Endothelial cell of umbilical vein (primary cell): Measurements from ENCODE around the gene ASS1. TPM values are rescaled to one million over a fixed set of nuclear protein-coding genes. Genes with fewer than 3 reads are reported as not detected.

Source experiments
- BruUV-seq: library from RNA; stranded (reverse); fragments of 400-500 nt; replicated peaks from 2 replicates; lab custom pipeline; 2021; lab: Mats Ljungman, UMichigan
- CTCF ChIA-PET: fragments of 300-600, 350-600 bp; sonication (Branson Sonifier 250); formaldehyde crosslinking; loops from one replicate; lab custom pipeline; 2021; ENCODE audit warnings: antibody characterized with exemption, inconsistent platforms; lab: Charles Lee
- POLR2A ChIA-PET: fragments of 300-600, 350-600 bp; sonication (Branson Sonifier 250); formaldehyde crosslinking; loops from one replicate; lab custom pipeline; 2021; ENCODE audit warnings: antibody characterized with exemption, inconsistent platforms; lab: Charles Lee
- DNase-seq: peaks from one replicate; pipeline ENCODE4 v3.0.0-alpha.2; 2011; ENCODE audit warnings: low read depth, low spot score
- FAIRE-seq: peaks from 2 replicates; lab custom pipeline; 2011; peaks lifted over from hg19 to GRCh38; lab: Jason Lieb, UNC
- H2AFZ ChIP-seq: 2 replicates; pipeline ENCODE4 v1.6.0; 2012; ENCODE audit warnings: low read depth, low read length, control low read depth, inconsistent platforms
- H3K27ac ChIP-seq: 2 replicates; pipeline ENCODE4 v1.5.1; 2011; ENCODE audit warnings: low read depth, mild to moderate bottlenecking, control low read depth, low read length, moderate library complexity; ENCODE audit not compliant: insufficient read depth
- H3K27me3 ChIP-seq, 2 experiments: 2 replicates each; pipeline versions ENCODE4 v1.6.0 to v1.6.1; 2011; ENCODE audit warnings: low read length in 2 of 2, mixed read lengths in 1 of 2; ENCODE audit not compliant: control insufficient read depth in 2 of 2, insufficient read depth in 2 of 2
- H3K36me3 ChIP-seq, 2 experiments: 2 replicates in 1 of 2; 3 replicates in 1 of 2; pipeline ENCODE4 v1.5.1; 2011; ENCODE audit warnings: low read length in 2 of 2, mild to moderate bottlenecking in 1 of 2, moderate library complexity in 1 of 2; ENCODE audit not compliant: control insufficient read depth in 2 of 2, insufficient read depth in 2 of 2; ENCODE audit errors: extremely low read depth in 1 of 2
- H3K4me1 ChIP-seq: 3 replicates; pipeline ENCODE4 v1.5.1; 2011; ENCODE audit warnings: mild to moderate bottlenecking, low read length; ENCODE audit not compliant: control insufficient read depth, insufficient read depth; ENCODE audit errors: extremely low read depth
- H3K4me2 ChIP-seq: 2 replicates; pipeline ENCODE4 v1.6.1; 2011; ENCODE audit warnings: low read length, control low read depth, mixed read lengths; ENCODE audit not compliant: insufficient read depth
- H3K4me3 ChIP-seq, 3 experiments: fragments of 200-600 bp in 1 of 3; sonication (generic), shearing (Covaris generic) in 1 of 3; replicated peaks in 1 of 3; 2 replicates each; pipeline ENCODE4 v1.5.1; 2011 to 2016; ENCODE audit warnings: control low read depth in 3 of 3, low read length in 3 of 3, mild to moderate bottlenecking in 2 of 3, inconsistent platforms in 1 of 3, low read depth in 1 of 3, moderate library complexity in 1 of 3; ENCODE audit not compliant: insufficient read depth in 1 of 3
- H3K79me2 ChIP-seq: 2 replicates; pipeline ENCODE4 v1.6.0; 2012; ENCODE audit warnings: low read length, inconsistent platforms; ENCODE audit not compliant: control insufficient read depth, insufficient read depth
- H3K9ac ChIP-seq: replicated peaks from 2 replicates; pipeline ENCODE3; 2011; ENCODE audit warnings: low read length, control low read depth; ENCODE audit not compliant: insufficient read depth; ENCODE audit errors: extremely low read depth
- H3K9me1 ChIP-seq: replicated peaks from 3 replicates; pipeline ENCODE4 v1.6.0; 2011; ENCODE audit warnings: mild to moderate bottlenecking, low read length; ENCODE audit not compliant: control insufficient read depth, insufficient read depth; ENCODE audit errors: extremely low read depth
- H3K9me3 ChIP-seq: replicated peaks from 2 replicates; pipeline ENCODE4 v1.5.1; 2012; ENCODE audit warnings: low read length, inconsistent platforms; ENCODE audit not compliant: control insufficient read depth, insufficient read depth
- H4K20me1 ChIP-seq: replicated peaks from 2 replicates; pipeline ENCODE3; 2011; ENCODE audit warnings: mild to moderate bottlenecking, low read length; ENCODE audit not compliant: control insufficient read depth, insufficient read depth; ENCODE audit errors: extremely low read depth
- CTCF ChIP-seq, 2 donors: IDR thresholded peaks; 1 replicate in 1 of 2; 2 replicates in 1 of 2; pipeline ENCODE4 v1.5.1; 2011; ENCODE audit warnings: low read length in 2 of 2, mild to moderate bottlenecking in 2 of 2, moderate library complexity in 2 of 2, control low read depth in 1 of 2, inconsistent platforms in 1 of 2, low read depth in 1 of 2; ENCODE audit not compliant: insufficient read depth in 1 of 2; ENCODE audit errors: extremely low read depth in 1 of 2
- EZH2 ChIP-seq: IDR thresholded peaks from 2 replicates; pipeline ENCODE4 v1.6.1; 2012; ENCODE audit warnings: borderline replicate concordance, low read depth, mild to moderate bottlenecking, moderate library complexity, low read length, inconsistent platforms; ENCODE audit not compliant: severe bottlenecking
- FOS ChIP-seq: IDR thresholded peaks from 2 replicates; pipeline ENCODE4 v1.6.1; 2011; ENCODE audit warnings: mild to moderate bottlenecking, low read length, moderate library complexity, borderline replicate concordance; ENCODE audit not compliant: insufficient read depth
- GATA2 ChIP-seq: IDR thresholded peaks from 2 replicates; pipeline ENCODE4 v1.7.0; 2011; ENCODE audit warnings: low read depth, mild to moderate bottlenecking, moderate library complexity, mixed read lengths, low read length; ENCODE audit not compliant: insufficient read length, insufficient read depth
- JUN ChIP-seq: IDR thresholded peaks from 2 replicates; pipeline ENCODE4 v1.6.1; 2011; ENCODE audit warnings: borderline replicate concordance, low read depth; ENCODE audit not compliant: insufficient read length, insufficient read depth
- MAX ChIP-seq: IDR thresholded peaks from 2 replicates; pipeline ENCODE4 v1.6.1; 2011; ENCODE audit not compliant: insufficient read depth, insufficient read length
- MYC ChIP-seq: IDR thresholded peaks from one replicate; pipeline ENCODE4 v1.6.1; 2011; ENCODE audit warnings: mild to moderate bottlenecking, low read depth, low read length
- POLR2A ChIP-seq: IDR thresholded peaks from 2 replicates; pipeline ENCODE4 v1.6.1; 2012; ENCODE audit warnings: low read depth, mild to moderate bottlenecking, control low read depth, low read length
- POLR2AphosphoS5 ChIP-seq: IDR thresholded peaks from 2 replicates; pipeline ENCODE4 v1.6.1; 2012; ENCODE audit warnings: low read depth, mild to moderate bottlenecking, control low read depth, low read length, moderate library complexity; ENCODE audit not compliant: insufficient read depth
- dilution Hi-C: fragments of 300-500 bp; cut with MboI; formaldehyde crosslinking; loops from one replicate; pipeline ENCODE4 v1.15.0; 2019; ENCODE audit warnings: low sequenced_read_pairs; ENCODE audit not compliant: extremely low pct_ligation_motif_present
- intact Hi-C: fragments of 100-400 bp; cut with micrococcal nuclease; formaldehyde crosslinking; loops from one replicate; pipeline ENCODE4 v1.10.0; 2022
- polyA plus RNA-seq, 4 experiments: library from polyadenylated mRNA; depleted of rRNA in 3 of 4; stranded (reverse) in 3 of 4; unstranded in 1 of 4; fragments of >200 nt; gene quantifications; 2 replicates each; pipeline versions ENCODE4 v1.2.1 to v1.2.3, GENCODE V29; 2011 to 2012; ENCODE audit warnings: missing spikeins in 1 of 4
- total RNA-seq: library from RNA; stranded (reverse); gene quantifications from 2 replicates; pipeline ENCODE4 v1.2.3, GENCODE V29; 2021

Gene ASS1
- total and polyA plus RNA-seq, 2 donors (not counting 3 experiments of a cell fraction or from before 2014, with no cell fraction given), result 3.6 to 12.4 TPM

GRCh38 chr9:130395810-130396435 is 48.8 kb upstream of the ASS1 start:
- intact Hi-C loops (no loop called here), dilution Hi-C loops (no loop called here)
- Histone ChIP-seq H4K20me1 (no peaks in the 10 kb centered on the region), H3K27ac (no peak overlapping the region), H3K79me2 (no peaks in the 10 kb centered on the region), H2AFZ (no peak overlapping the region), H3K4me3 (no peak overlapping the region), H3K9me3 (no peaks in the 10 kb centered on the region), H3K27me3 (no peaks in the 10 kb centered on the region), H3K9ac (no peak overlapping the region), H3K9me1 (no peaks in the 10 kb centered on the region), H3K4me1 (no peaks in the 10 kb centered on the region), H3K4me2 (no peak overlapping the region), H3K36me3 (no peaks in the 10 kb centered on the region)
- ChIA-PET CTCF (no interaction called here), POLR2A (no interaction called here)
- BruUV-seq, result no TSS peak
- no peak for FAIRE-seq
- TF ChIP-seq FOS (no peak), JUN (no peak), EZH2 (no peak), POLR2AphosphoS5 (no peak), MYC (no peak), MAX (no peak), GATA2 (no peak), CTCF (IDR thresholded peaks at IDR 0.05; ENCODE audit: extremely low read depth in 1 of 2, insufficient read depth in 1 of 2, low read depth in 1 of 2, low read length in 2 of 2) (no peak), POLR2A (no peak)
- no peak for DNase-seq
